T-cell (primary cell): ENCODE data around the gene SCN5A. TPM values are rescaled to one million over a fixed set of nuclear protein-coding genes. Genes with fewer than 3 reads are reported as not detected.

ENCODE experiments used
- ATAC-seq, 4 experiments: fragments of 200-7000 bp in 3 of 4; fragments of 150-1000 bp in 1 of 4; cut with Tn5 transposase; replicated peaks in 1 of 4; 1 replicate in 3 of 4; 2 replicates in 1 of 4; pipeline ENCODE4 v1.10.0; 2021; ENCODE audit warnings: moderate library complexity in 3 of 4, mild to moderate bottlenecking in 2 of 4, moderate number of reproducible peaks in 1 of 4
- CTCF ChIA-PET, 2 donors: fragments of 300-600 bp; sonication (Branson Sonifier 250); formaldehyde crosslinking; loops; one replicate each; lab custom pipeline; 2022; ENCODE audit warnings: antibody characterized with exemption in 2 of 2; lab: Charles Lee
- POLR2A ChIA-PET, 2 donors: fragments of 300-600 bp; sonication (Branson Sonifier 250); formaldehyde crosslinking; loops; one replicate each; lab custom pipeline; 2022; ENCODE audit warnings: antibody characterized with exemption in 2 of 2; lab: Charles Lee
- DNase-seq, 35 experiments: peaks; one replicate each; pipeline versions ENCODE4 v3.0.0 to v3.0.0-alpha.2; 2013 to 2023
- H3K27ac ChIP-seq: one replicate; pipeline ENCODE4 v1.5.1; 2013; ENCODE audit warnings: low read length
- H3K27me3 ChIP-seq, 2 experiments: replicated peaks in 1 of 2; 1 replicate in 1 of 2; 2 replicates in 1 of 2; pipeline versions ENCODE4 v1.6.1 to v1.7.0; 2013; ENCODE audit warnings: low read length in 1 of 2, mixed read lengths in 1 of 2; ENCODE audit not compliant: control insufficient read depth in 2 of 2, insufficient read depth in 2 of 2; ENCODE audit errors: extremely low read depth in 1 of 2
- H3K36me3 ChIP-seq, 2 donors: 1 replicate in 1 of 2; 2 replicates in 1 of 2; pipeline versions ENCODE4 v1.6.1 to v1.7.0; 2013; ENCODE audit warnings: low read length in 1 of 2; ENCODE audit not compliant: control insufficient read depth in 2 of 2, insufficient read depth in 1 of 2; ENCODE audit errors: extremely low read depth in 1 of 2
- H3K4me1 ChIP-seq, 2 experiments: 1 replicate in 1 of 2; 2 replicates in 1 of 2; pipeline versions ENCODE4 v1.6.1 to v1.7.0; 2013; ENCODE audit warnings: low read length in 2 of 2, mixed read lengths in 1 of 2; ENCODE audit not compliant: insufficient read depth in 2 of 2, control insufficient read depth in 1 of 2; ENCODE audit errors: extremely low read depth in 1 of 2
- H3K4me3 ChIP-seq, 2 donors: 1 replicate in 1 of 2; 2 replicates in 1 of 2; pipeline versions ENCODE4 v1.5.1 to v1.7.0; 2013; ENCODE audit warnings: mild to moderate bottlenecking in 2 of 2, low read length in 1 of 2, moderate library complexity in 1 of 2; ENCODE audit not compliant: control insufficient read depth in 1 of 2; ENCODE audit errors: extremely low read depth in 1 of 2
- H3K9me3 ChIP-seq: 2 replicates; pipeline ENCODE4 v1.7.0; 2013
- H3K27ac Mint-ChIP-seq, 2 donors: one replicate each; pipeline ENCODE4 v1.8.0; 2020 to 2021; ENCODE audit warnings: mild to moderate bottlenecking in 2 of 2, mixed read lengths in 2 of 2
- H3K27me3 Mint-ChIP-seq, 2 donors: one replicate each; pipeline ENCODE4 v1.8.0; 2021 to 2022; ENCODE audit warnings: mixed read lengths in 2 of 2
- H3K36me3 Mint-ChIP-seq: one replicate; pipeline ENCODE4 v1.8.0; 2021; ENCODE audit warnings: mixed read lengths
- H3K4me1 Mint-ChIP-seq, 3 donors: one replicate each; pipeline ENCODE4 v1.8.0; 2020 to 2022; ENCODE audit warnings: mixed read lengths in 3 of 3, mild to moderate bottlenecking in 1 of 3
- H3K4me3 Mint-ChIP-seq, 3 donors: one replicate each; pipeline ENCODE4 v1.8.0; 2020 to 2022; ENCODE audit warnings: mild to moderate bottlenecking in 3 of 3, mixed read lengths in 3 of 3, moderate library complexity in 3 of 3
- H3K9me3 Mint-ChIP-seq, 3 donors: one replicate each; pipeline ENCODE4 v1.8.0; 2020 to 2022; ENCODE audit warnings: mixed read lengths in 3 of 3
- WGBS: methylation state at CpG from one replicate; pipeline ENCODE4 v1.1.5; 2013; ENCODE audit warnings: missing lambda C conversion rate; ENCODE audit not compliant: insufficient coverage; 5-methylcytosine and 5-hydroxymethylcytosine counted together
- total RNA-seq, 35 experiments: library from RNA in 6 of 35; stranded (reverse) in 6 of 35; fragments of 120-200 nt in 1 of 35; gene quantifications; one replicate each; pipeline versions ENCODE4 v1.2.1 to v1.2.4 and lab custom pipeline; 2013 to 2026

The SCN5A gene
- total RNA-seq, 5 donors from 2014 or later (not counting 1 experiment from before 2014, with no cell fraction given), result 0.12 to 0.47 (median 0.23) TPM; not detected in 2

- H3K9me3 ChIP-seq, result no peaks in the 10 kb centered on the region
- no peaks in the 10 kb centered on the region for H3K36me3 Mint-ChIP-seq
- no peaks in the 10 kb centered on the region for H3K36me3 ChIP-seq
- POLR2A ChIA-PET, result no interaction called here
- peaks cover 0 to 1% (median 0%) of the 10 kb centered on the region in 3 donors for H3K4me1 Mint-ChIP-seq
- no peak overlapping the region for H3K27ac Mint-ChIP-seq
- H3K27me3 Mint-ChIP-seq, result peaks cover 0 to 14% of the 10 kb centered on the region in 2 donors
- WGBS, result 94% methylated on average over 6 of the region's 8 CpGs
- DNase-seq (peak in 1 of 35 experiments; percentile 21), ATAC-seq (no peak)
- H3K27ac ChIP-seq, result no peak overlapping the region
- H3K9me3 Mint-ChIP-seq, result no peaks in the 10 kb centered on the region
- H3K4me3 Mint-ChIP-seq, result no peak overlapping the region
- H3K4me1 ChIP-seq, result no peaks in the 10 kb centered on the region
- CTCF ChIA-PET, result interaction anchor here in 1 of 2 donors (2.2 kb wide), 1 partner anchor 8 kb away, joined by 8 read pairs; no protein-coding TSS in a partner anchor
- peaks cover 0 to 59% of the 10 kb centered on the region in 2 experiments for H3K27me3 ChIP-seq
- no peak overlapping the region for H3K4me3 ChIP-seq
These were observed 6.4 kb downstream of the SCN5A start for GRCh38 chr3:38643090-38643489.

- Histone ChIP-seq H3K36me3 (no peaks in the 10 kb centered on the region), H3K27me3 (peaks cover 0 to 52% of the 10 kb centered on the region in 2 experiments), H3K9me3 (no peaks in the 10 kb centered on the region), H3K4me3 (no peak overlapping the region), H3K4me1 (no peaks in the 10 kb centered on the region), H3K27ac (no peak overlapping the region)
- no peaks in the 10 kb centered on the region for H3K4me1 Mint-ChIP-seq
- H3K4me3 Mint-ChIP-seq, result no peak overlapping the region
- POLR2A ChIA-PET, result no interaction called here
- no peak overlapping the region for H3K27ac Mint-ChIP-seq
- H3K36me3 Mint-ChIP-seq, result no peaks in the 10 kb centered on the region
- no peaks in the 10 kb centered on the region for H3K9me3 Mint-ChIP-seq
- ATAC-seq (no peak), DNase-seq (peak in 1 of 35 experiments; percentile 10)
- peaks cover 4 to 20% of the 10 kb centered on the region in 2 donors for H3K27me3 Mint-ChIP-seq
- CTCF ChIA-PET, result interaction anchor here in 1 of 2 donors (2.2 kb wide), 1 partner anchor 10 kb away, joined by 8 read pairs; no protein-coding TSS in a partner anchor
- 64% methylated on average over 6 of the region's 8 CpGs for WGBS
These were observed 7.9 kb downstream of the SCN5A start for GRCh38 chr3:38641461-38642110.

GRCh38 chr3:38640661-38641452 lies 8.6 kb downstream of the SCN5A start:
- Histone ChIP-seq H3K27ac (no peak overlapping the region), H3K4me1 (no peaks in the 10 kb centered on the region), H3K9me3 (no peaks in the 10 kb centered on the region), H3K36me3 (no peaks in the 10 kb centered on the region), H3K27me3 (peaks cover 0 to 49% of the 10 kb centered on the region in 2 experiments), H3K4me3 (no peak overlapping the region)
- H3K4me3 Mint-ChIP-seq, result no peak overlapping the region
- H3K27me3 Mint-ChIP-seq, result peaks cover 4 to 20% of the 10 kb centered on the region in 2 donors
- H3K4me1 Mint-ChIP-seq, result no peaks in the 10 kb centered on the region
- ChIA-PET CTCF (interaction anchor here in 1 of 2 donors (2.2 kb wide), 1 partner anchor 11 kb away, joined by 8 read pairs; no protein-coding TSS in a partner anchor), POLR2A (no interaction called here)
- WGBS, result 81% methylated on average over 11 of the region's 18 CpGs
- no peaks in the 10 kb centered on the region for H3K36me3 Mint-ChIP-seq
- H3K9me3 Mint-ChIP-seq, result no peaks in the 10 kb centered on the region
- H3K27ac Mint-ChIP-seq, result no peak overlapping the region
- ATAC-seq, result no peak
- DNase-seq, result no peak

GRCh38 chr3:38638354-38638753 lies 11.1 kb downstream of the SCN5A start:
- Histone ChIP-seq H3K4me1 (no peaks in the 10 kb centered on the region), H3K36me3 (no peaks in the 10 kb centered on the region), H3K9me3 (no peaks in the 10 kb centered on the region), H3K27me3 (peaks cover 0 to 29% of the 10 kb centered on the region in 2 experiments), H3K27ac (no peak overlapping the region), H3K4me3 (no peak overlapping the region)
- Mint-ChIP-seq H3K4me1 (peaks cover 0 to 8% (median 2%) of the 10 kb centered on the region in 3 donors), H3K27ac (no peak overlapping the region), H3K4me3 (no peak overlapping the region), H3K36me3 (no peaks in the 10 kb centered on the region), H3K9me3 (no peaks in the 10 kb centered on the region), H3K27me3 (peaks cover 4 to 11% of the 10 kb centered on the region in 2 donors)
- DNase-seq, result no peak
- ChIA-PET POLR2A (no interaction called here), CTCF (no interaction called here)
- ATAC-seq, result peak in 1 of 4 experiments; percentile 9
- 63% methylated on average over 1 of the region's 2 CpGs for WGBS

GRCh38 chr3:38637906-38638305 lies 11.6 kb downstream of the SCN5A start:
- no peak overlapping the region for H3K4me3 ChIP-seq
- ATAC-seq, result no peak
- H3K4me3 Mint-ChIP-seq, result no peak overlapping the region
- H3K36me3 ChIP-seq, result no peaks in the 10 kb centered on the region
- peaks cover 0 to 8% (median 2%) of the 10 kb centered on the region in 3 donors for H3K4me1 Mint-ChIP-seq
- H3K4me1 ChIP-seq, result no peaks in the 10 kb centered on the region
- H3K36me3 Mint-ChIP-seq, result no peaks in the 10 kb centered on the region
- no peaks in the 10 kb centered on the region for H3K9me3 ChIP-seq
- H3K9me3 Mint-ChIP-seq, result no peaks in the 10 kb centered on the region
- no peak overlapping the region for H3K27ac ChIP-seq
- POLR2A ChIA-PET, result no interaction called here
- WGBS, result no CpG with 5 or more reads among the region's 5 CpGs
- no peak for DNase-seq
- H3K27ac Mint-ChIP-seq, result no peak overlapping the region
- peaks cover 4 to 11% of the 10 kb centered on the region in 2 donors for H3K27me3 Mint-ChIP-seq
- CTCF ChIA-PET, result no interaction called here
- peaks cover 0 to 26% of the 10 kb centered on the region in 2 experiments for H3K27me3 ChIP-seq

GRCh38 chr3:38636881-38637280 lies 12.6 kb downstream of the SCN5A start:
- no peak for DNase-seq
- peaks cover 4 to 7% of the 10 kb centered on the region in 2 donors for H3K27me3 Mint-ChIP-seq
- WGBS, result 90% methylated on average over 6 of the region's 6 CpGs
- Histone ChIP-seq H3K4me1 (no peaks in the 10 kb centered on the region), H3K9me3 (no peaks in the 10 kb centered on the region), H3K27me3 (peaks cover 0 to 26% of the 10 kb centered on the region in 2 experiments), H3K27ac (no peak overlapping the region), H3K36me3 (no peaks in the 10 kb centered on the region), H3K4me3 (no peak overlapping the region)
- ATAC-seq, result no peak
- POLR2A ChIA-PET, result no interaction called here
- no peaks in the 10 kb centered on the region for H3K9me3 Mint-ChIP-seq
- no peaks in the 10 kb centered on the region for H3K36me3 Mint-ChIP-seq
- H3K27ac Mint-ChIP-seq, result no peak overlapping the region
- peaks cover 0 to 8% (median 2%) of the 10 kb centered on the region in 3 donors for H3K4me1 Mint-ChIP-seq
- CTCF ChIA-PET, result no interaction called here
- H3K4me3 Mint-ChIP-seq, result no peak overlapping the region
